ENCODE data around the gene MARCHF9. TPM values are rescaled to one million over a fixed set of nuclear protein-coding genes. Genes with fewer than 3 reads are reported as not detected.

The MARCHF9 gene
- total RNA-seq, 1 experiment from 2014 or later, result 147 TPM

- no peak for DNase-seq
- Histone ChIP-seq H3K9me3 (replicated peaks) (no peaks in the 10 kb centered on the region), H3K27me3 (peaks cover 61% of the 10 kb centered on the region)
These were observed 14.9 kb upstream of the MARCHF9 start for GRCh38 chr12:57739914-57740538.

GRCh38 chr12:57740656-57741412, 14.1 kb upstream of the MARCHF9 start:
- Histone ChIP-seq H3K9me3 (replicated peaks) (no peaks in the 10 kb centered on the region), H3K4me1 (peaks cover 32% of the 10 kb centered on the region), H3K36me3 (peaks cover 3% of the 10 kb centered on the region), H3K27me3 (peaks cover 61% of the 10 kb centered on the region), H3K27ac (no peak overlapping the region), H3K4me3 (no peak overlapping the region)
- DNase-seq, result peak; percentile 80 to 82

More at GRCh38 chr12:57739914-57740538, 14.9 kb upstream of the MARCHF9 start:
- H3K36me3 ChIP-seq, result no peaks in the 10 kb centered on the region
- H3K4me1 ChIP-seq, result peaks cover 35% of the 10 kb centered on the region
- no peak overlapping the region for H3K4me3 ChIP-seq
- H3K27ac ChIP-seq, result no peak overlapping the region

GRCh38 chr12:57741413-57741789, 13.5 kb upstream of the MARCHF9 start:
- Histone ChIP-seq H3K27ac (no peak overlapping the region), H3K9me3 (replicated peaks) (no peaks in the 10 kb centered on the region), H3K36me3 (peaks cover 9% of the 10 kb centered on the region), H3K4me1 (peaks cover 34% of the 10 kb centered on the region), H3K4me3 (no peak overlapping the region), H3K27me3 (peaks cover 61% of the 10 kb centered on the region)
- DNase-seq, result no peak

GRCh38 chr12:57741844-57742738, 12.8 kb upstream of the MARCHF9 start:
- Histone ChIP-seq H3K36me3 (peaks cover 16% of the 10 kb centered on the region), H3K27me3 (peaks cover 54% of the 10 kb centered on the region), H3K4me1 (peaks cover 28% of the 10 kb centered on the region), H3K4me3 (no peak overlapping the region), H3K27ac (no peak overlapping the region), H3K9me3 (replicated peaks) (no peaks in the 10 kb centered on the region)
- peak; percentile 89 for DNase-seq

- H3K9me3 ChIP-seq (replicated peaks), result no peaks in the 10 kb centered on the region
- H3K27ac ChIP-seq, result no peak overlapping the region
- no peak for DNase-seq
- peak overlapping the region; percentile 64 for H3K4me3 ChIP-seq
- H3K27me3 ChIP-seq, result peaks cover 45% of the 10 kb centered on the region
- peaks cover 32% of the 10 kb centered on the region for H3K36me3 ChIP-seq
- peaks cover 24% of the 10 kb centered on the region for H3K4me1 ChIP-seq
These were observed 11.1 kb upstream of the MARCHF9 start for GRCh38 chr12:57743769-57744168.

- peaks cover 38% of the 10 kb centered on the region for H3K36me3 ChIP-seq
- peak overlapping the region; percentile 64 for H3K4me3 ChIP-seq
- peaks cover 20% of the 10 kb centered on the region for H3K4me1 ChIP-seq
- peaks cover 41% of the 10 kb centered on the region for H3K27me3 ChIP-seq
- DNase-seq, result no peak
- no peaks in the 10 kb centered on the region for H3K9me3 ChIP-seq (replicated peaks)
- peak overlapping the region; percentile 89 for H3K27ac ChIP-seq
These were observed 10.6 kb upstream of the MARCHF9 start for GRCh38 chr12:57744194-57744776.

- peak; percentile 100 for DNase-seq
- Histone ChIP-seq H3K4me1 (peaks cover 19% of the 10 kb centered on the region), H3K27ac (peak within 1 kb of the TSS; percentile 89), H3K36me3 (peaks cover 44% of the 10 kb centered on the region), H3K9me3 (replicated peaks) (no peaks in the 10 kb centered on the region), H3K4me3 (peak within 1 kb of the TSS; percentile 64), H3K27me3 (peaks cover 34% of the 10 kb centered on the region)
These were observed 10.0 kb upstream of the MARCHF9 start, which contains the start of gene TSPAN31 for GRCh38 chr12:57744777-57745484. Gene TSPAN31, plus strand, starts transcription at chr12:57745039. Its CDS starts 116 bp downstream, at chr12:57745155.

GRCh38 chr12:57745485-57745881, 9.4 kb upstream of the MARCHF9 start:
- Histone ChIP-seq H3K27me3 (peaks cover 29% of the 10 kb centered on the region), H3K4me3 (peak overlapping the region; percentile 64), H3K4me1 (peaks cover 20% of the 10 kb centered on the region)

GRCh38 chr12:57746025-57746424, 8.9 kb upstream of the MARCHF9 start:
- H3K27me3 ChIP-seq, result peaks cover 23% of the 10 kb centered on the region
- peaks cover 25% of the 10 kb centered on the region for H3K4me1 ChIP-seq
- no peaks in the 10 kb centered on the region for H3K9me3 ChIP-seq (replicated peaks)
- peak in 1 of 2 experiments; percentile 80 for DNase-seq
- H3K36me3 ChIP-seq, result peaks cover 55% of the 10 kb centered on the region
- H3K4me3 ChIP-seq, result peak overlapping the region; percentile 64; the same call in 1 of the 2 replicates
- no peak overlapping the region; the same call in 1 of the 2 replicates for H3K27ac ChIP-seq

More at GRCh38 chr12:57745485-57745881, 9.4 kb upstream of the MARCHF9 start:
- no peaks in the 10 kb centered on the region for H3K9me3 ChIP-seq (replicated peaks)
- H3K27ac ChIP-seq, result peak overlapping the region; percentile 89
- DNase-seq, result no peak
- H3K36me3 ChIP-seq, result peaks cover 50% of the 10 kb centered on the region

GRCh38 chr12:57749061-57749460, 5.8 kb upstream of the MARCHF9 start:
- H3K9me3 ChIP-seq (replicated peaks), result no peaks in the 10 kb centered on the region
- H3K4me3 ChIP-seq, result no peak overlapping the region
- peaks cover 1% of the 10 kb centered on the region for H3K27me3 ChIP-seq
- H3K36me3 ChIP-seq, result peaks cover 62% of the 10 kb centered on the region
- DNase-seq, result peak in 1 of 2 experiments; percentile 79
- no peak overlapping the region for H3K27ac ChIP-seq
- peaks cover 30% of the 10 kb centered on the region for H3K4me1 ChIP-seq

- Histone ChIP-seq H3K9me3 (replicated peaks) (no peaks in the 10 kb centered on the region), H3K36me3 (peaks cover 59% of the 10 kb centered on the region), H3K4me3 (peak overlapping the region; percentile 89), H3K27ac (peak overlapping the region; percentile 95), H3K4me1 (peaks cover 27% of the 10 kb centered on the region), H3K27me3 (peaks cover 7% of the 10 kb centered on the region)
- peak in 1 of 2 experiments; percentile 68 for DNase-seq
These were observed 4.1 kb upstream of the MARCHF9 start for GRCh38 chr12:57750561-57751431.

- H3K27ac ChIP-seq, result peak overlapping the region; percentile 95
- no peaks in the 10 kb centered on the region for H3K9me3 ChIP-seq (replicated peaks)
- H3K27me3 ChIP-seq, result peaks cover 7% of the 10 kb centered on the region
- peaks cover 53% of the 10 kb centered on the region for H3K36me3 ChIP-seq
- H3K4me3 ChIP-seq, result peak overlapping the region; percentile 89
- peaks cover 26% of the 10 kb centered on the region for H3K4me1 ChIP-seq
- peak in 1 of 2 experiments; percentile 87 for DNase-seq
These were observed 3.5 kb upstream of the MARCHF9 start for GRCh38 chr12:57751432-57751787.

Data from SJCRH30 (cell line).